GM21717 (cell line): ENCODE measurements around the gene FBXO36.
"Not testable (repeated sequence)": the region's sequence is repeated elsewhere in the genome, so short reads cannot be mapped to it uniquely, and the experiment has no call there.

Experiments
- ATAC-seq: cut with Tn5 transposase; IDR thresholded peaks from one replicate; pipeline ENCODE4 v1.9.1; 2021; ENCODE audit warnings: mild to moderate bottlenecking, moderate library complexity; ENCODE audit not compliant: unreplicated experiment

FBXO36 gene

DNA sequence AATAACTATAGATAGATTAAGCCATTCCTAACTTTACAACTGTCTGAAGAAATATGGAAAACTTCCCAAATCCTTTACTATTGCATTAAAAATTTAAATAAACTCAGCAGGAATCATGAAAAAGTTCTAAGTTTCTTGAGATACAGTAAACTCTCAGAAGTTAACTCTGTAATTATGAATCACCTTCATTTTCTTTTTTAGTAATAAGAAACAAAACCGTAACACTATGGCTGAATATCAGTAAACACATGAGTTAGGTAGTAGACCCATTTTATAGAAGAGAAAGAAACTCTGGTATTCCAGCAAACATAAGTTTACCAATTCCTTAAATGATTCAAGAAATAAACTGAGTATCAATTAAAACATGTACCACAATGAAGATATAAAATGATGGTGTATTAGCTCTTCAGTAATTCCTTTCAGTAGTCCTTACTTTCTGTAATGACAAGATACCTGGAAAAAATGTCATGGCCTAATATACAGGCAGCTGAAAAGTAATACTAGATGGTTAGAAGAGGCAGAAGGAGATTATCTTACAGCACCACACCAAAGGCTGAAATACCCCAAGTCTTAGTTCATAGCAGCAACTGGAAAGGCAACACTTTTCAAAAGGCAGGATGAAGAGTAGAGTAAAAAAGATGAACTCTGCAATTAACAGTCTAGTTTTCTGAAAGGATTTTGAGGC, 12.0 kb upstream of the FBXO36 start:
- ATAC-seq = peak; percentile 14

GRCh38 chr2:229910832-229911412, 11.4 kb upstream of the FBXO36 start:
- ATAC-seq = peak; percentile 67

- no peak for ATAC-seq
Measured at GRCh38 chr2:229914171-229914570, 8.1 kb upstream of the FBXO36 start.

DNA sequence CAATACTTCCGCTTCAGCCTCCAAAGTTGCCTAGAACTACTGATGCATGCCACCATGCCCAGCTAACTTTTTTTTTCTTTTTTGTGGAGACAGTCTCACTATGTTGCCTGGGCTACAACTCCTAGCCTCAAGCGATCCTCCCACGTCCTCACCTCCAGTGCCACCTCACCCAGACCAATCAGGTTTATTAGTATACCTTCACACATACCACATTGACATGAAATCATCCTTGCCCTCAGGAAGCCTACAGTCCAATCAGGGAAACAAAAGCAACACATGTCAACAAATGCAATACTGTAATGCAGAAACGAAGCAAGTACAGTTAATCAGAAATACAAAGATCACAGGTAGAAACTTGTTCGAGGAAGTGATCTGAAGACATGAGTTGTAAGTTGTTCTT, 4.5 kb upstream of the FBXO36 start:
- ATAC-seq = no peak

- ATAC-seq = no peak
Measured at GRCh38 chr2:229920011-229920641, 2.2 kb upstream of the FBXO36 start.

- ATAC-seq = peak; percentile 25
Measured at GRCh38 chr2:229921101-229921891, 1.0 kb upstream of the FBXO36 start.

- peak; percentile 71 for ATAC-seq
Measured at GRCh38 chr2:229921892-229922448, 333 bp upstream of the FBXO36 start, which contains the start of gene TRIP12. TRIP12 (minus strand) TSS chr2:229922009; CDS start chr2:229880079, 41,930 bp downstream.

DNA sequence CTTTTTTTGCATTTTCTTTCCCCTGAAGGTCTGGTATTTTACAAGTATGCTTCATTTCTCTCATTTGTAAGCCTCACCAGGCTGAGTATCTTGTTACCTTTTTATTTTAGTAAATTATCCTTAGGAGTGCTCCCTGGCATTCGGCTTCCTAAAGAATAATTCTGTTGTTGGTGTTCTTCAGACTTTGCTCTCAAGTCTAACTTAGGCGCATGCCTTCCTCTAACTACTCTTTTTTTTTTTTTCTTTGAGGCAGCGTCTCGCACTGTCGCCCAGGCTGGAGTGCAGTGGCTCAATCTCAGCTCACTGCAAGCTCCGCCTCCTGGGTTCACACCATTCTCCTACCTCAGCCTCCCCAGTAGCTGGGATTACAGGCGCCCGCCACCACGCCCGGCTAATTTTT, 2.2 kb downstream of the FBXO36 start:
- not testable (repeated sequence) for ATAC-seq

- ATAC-seq = no peak
Measured at GRCh38 chr2:229925201-229925600, 2.9 kb downstream of the FBXO36 start.

GRCh38 chr2:229927817-229928321, 5.6 kb downstream of the FBXO36 start:
- no peak for ATAC-seq

GRCh38 chr2:229930656-229931055, 8.4 kb downstream of the FBXO36 start:
- no peak for ATAC-seq

DNA sequence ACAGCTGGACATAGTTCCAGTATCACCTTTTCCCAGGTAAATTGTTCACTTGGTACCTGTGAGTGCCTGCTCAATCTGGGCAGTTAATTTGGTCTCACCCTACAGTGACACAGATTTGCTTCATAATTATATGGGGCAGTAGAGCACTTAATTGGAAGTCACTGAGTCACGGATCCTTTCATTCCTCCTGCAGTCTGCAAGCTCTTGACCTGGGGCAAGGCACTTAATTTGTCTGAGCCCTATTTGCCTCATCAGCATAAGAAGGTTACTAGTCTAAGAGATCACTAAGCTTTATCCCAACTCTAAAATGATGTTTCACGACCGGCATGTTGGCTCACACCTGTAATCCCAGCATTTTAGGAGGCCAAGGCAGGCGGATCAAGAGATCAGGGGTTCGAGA, 8.9 kb downstream of the FBXO36 start:
- no peak for ATAC-seq

DNA sequence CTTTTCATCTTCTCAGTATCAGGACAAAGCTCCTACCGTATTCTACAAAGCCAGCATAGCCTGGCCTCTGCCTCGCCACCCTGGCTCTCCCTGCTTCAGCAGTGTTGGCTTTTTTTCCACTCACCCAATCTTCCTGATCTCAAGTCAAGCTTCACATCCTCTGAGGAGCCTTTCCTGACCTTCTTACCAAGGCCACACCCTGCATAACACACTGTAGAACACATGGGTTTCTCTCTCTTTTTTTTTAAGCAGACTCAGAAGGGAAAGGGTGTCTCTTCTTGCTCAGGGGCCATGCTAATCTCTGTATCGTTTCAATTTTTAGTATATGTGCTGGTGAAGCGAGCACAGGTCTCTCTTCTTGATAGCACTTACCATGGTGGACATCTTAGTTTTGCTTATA, 15.2 kb downstream of the FBXO36 start:
- ATAC-seq = no peak

GRCh38 chr2:229942671-229943070, 20.4 kb downstream of the FBXO36 start:
- no peak for ATAC-seq

DNA sequence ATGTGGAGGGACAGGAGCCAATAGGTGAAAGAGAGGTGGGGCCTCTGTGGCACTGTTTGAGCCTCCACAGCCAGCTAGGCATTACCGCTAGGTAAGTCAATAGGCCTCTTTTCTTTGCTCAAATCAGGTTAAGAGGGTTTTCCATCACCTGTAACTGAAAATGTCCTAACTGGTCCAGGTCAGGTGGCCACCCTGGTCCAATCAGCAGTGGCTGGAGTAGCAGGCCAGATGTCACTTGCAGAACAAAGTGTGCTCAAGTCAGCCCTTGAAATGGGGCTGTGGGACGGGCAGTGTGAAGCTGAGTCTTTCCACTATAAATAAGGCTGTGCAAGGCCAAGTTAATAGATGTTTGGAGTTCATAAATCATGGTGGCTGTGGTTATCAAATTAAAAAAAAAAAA, 20.9 kb downstream of the FBXO36 start:
- no peak for ATAC-seq

DNA sequence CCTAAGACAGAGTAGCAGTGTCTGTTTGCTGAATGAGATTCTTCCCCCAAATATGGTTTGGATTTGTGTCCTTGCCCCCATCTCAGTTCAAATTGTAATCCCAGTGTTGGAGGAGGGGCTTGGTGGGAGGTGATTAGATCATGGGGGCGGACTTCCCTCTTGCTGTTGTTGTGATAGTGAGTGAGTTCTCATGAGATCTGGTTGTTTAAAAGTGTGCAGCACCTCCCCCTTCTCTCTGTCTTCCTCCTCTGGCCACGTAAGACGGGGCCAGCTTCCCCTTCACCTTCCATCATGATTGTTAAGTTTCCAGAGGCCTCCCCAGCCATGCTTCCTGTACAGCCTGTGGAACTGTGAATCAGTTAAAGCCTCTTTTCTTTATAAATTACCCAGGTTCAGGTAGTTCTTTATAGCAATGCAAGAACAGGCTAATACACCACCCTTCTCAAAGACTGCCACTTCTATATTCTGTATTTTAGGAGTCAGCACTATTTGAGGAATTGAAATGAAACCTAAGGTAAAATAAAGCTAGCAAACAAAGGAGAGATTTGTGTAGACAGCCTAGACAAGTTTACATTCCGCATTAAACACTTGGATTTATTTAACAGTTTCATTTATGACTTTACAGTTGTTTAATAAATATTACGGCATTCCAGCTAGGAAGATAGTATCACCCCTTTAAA, 21.6 kb downstream of the FBXO36 start:
- no peak for ATAC-seq

- no peak for ATAC-seq
Measured at GRCh38 chr2:229945975-229946374, 23.7 kb downstream of the FBXO36 start.

GRCh38 chr2:229947544-229947943, 25.2 kb downstream of the FBXO36 start:
- ATAC-seq = peak; percentile 83

DNA sequence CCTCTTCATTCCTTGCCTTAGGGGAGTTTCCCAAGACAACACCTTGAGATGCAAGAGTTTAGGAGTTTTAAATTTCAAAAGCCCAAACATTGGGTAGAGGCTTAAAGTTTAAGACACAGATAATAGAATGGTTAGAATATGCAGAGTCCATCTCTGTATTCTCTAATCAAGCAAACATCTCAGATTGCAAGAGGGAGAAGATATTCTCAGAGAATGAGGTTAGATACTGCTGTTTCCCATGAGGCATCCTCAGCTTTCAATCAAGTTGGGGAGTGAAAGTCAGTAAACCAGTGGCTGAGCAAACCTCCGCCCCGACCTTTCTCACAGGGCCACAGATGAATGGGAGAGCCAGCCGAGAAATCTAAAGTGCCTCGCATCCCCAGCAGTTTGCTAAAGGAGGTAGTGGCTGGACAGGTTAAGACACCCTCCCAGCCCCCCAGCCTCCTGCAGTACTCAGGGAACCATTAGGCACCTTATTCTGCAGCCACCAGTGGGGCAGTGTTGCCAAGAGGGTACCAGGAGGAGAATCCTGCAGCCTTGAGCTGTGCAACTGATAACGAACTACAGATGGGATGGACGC, 30.0 kb downstream of the FBXO36 start:
- ATAC-seq = no peak

- no peak for ATAC-seq
Measured at GRCh38 chr2:229955663-229956062, 33.4 kb downstream of the FBXO36 start.
